ENCODE results near the gene ZNF853.

GRCh38 chr7:6616854-6617643, 1.6 kb downstream of the ZNF853 start:
- no peak for TF ChIP-seq GATA3 (IDR thresholded peaks at IDR 0.05; ENCODE audit: low read depth, low read length)
- TF ChIP-seq GATA2 (IDR thresholded peaks at IDR 0.05; ENCODE audit: low read depth, low read length) = no peak
